Ishikawa (cell line): Measurements from ENCODE around the gene ACSL3.

ENCODE experiments used
- CEBPB ChIP-seq: IDR thresholded peaks from 2 replicates; pipeline ENCODE4 v1.6.1; 2012
- EGR1 ChIP-seq: IDR thresholded peaks from 2 replicates; pipeline ENCODE4 v1.6.1; 2012
- EP300 ChIP-seq: IDR thresholded peaks from 2 replicates; pipeline ENCODE4 v1.6.1; 2012; ENCODE audit warnings: borderline replicate concordance
- FOXM1 ChIP-seq: IDR thresholded peaks from 2 replicates; pipeline ENCODE4 v1.6.1; 2012; ENCODE audit warnings: low read depth, borderline replicate concordance
- NFIC ChIP-seq: IDR thresholded peaks from 2 replicates; pipeline ENCODE4 v1.6.1; 2012
- RAD21 ChIP-seq: IDR thresholded peaks from 2 replicates; pipeline ENCODE4 v1.6.1; 2012; ENCODE audit warnings: low read depth
- TEAD4 ChIP-seq: IDR thresholded peaks from 2 replicates; pipeline ENCODE4 v1.6.1; 2012
- YY1 ChIP-seq: IDR thresholded peaks from 2 replicates; pipeline ENCODE4 v1.6.1; 2012; ENCODE audit warnings: low read depth
- TF ChIP-seq, protein P1 (sequence below): IDR thresholded peaks from 2 replicates; pipeline ENCODE4 v1.6.1; 2012
- TF ChIP-seq, protein P2 (sequence below): IDR thresholded peaks from 2 replicates; pipeline ENCODE4 v1.6.1; 2012; ENCODE audit warnings: low read depth, mild to moderate bottlenecking

DNA sequence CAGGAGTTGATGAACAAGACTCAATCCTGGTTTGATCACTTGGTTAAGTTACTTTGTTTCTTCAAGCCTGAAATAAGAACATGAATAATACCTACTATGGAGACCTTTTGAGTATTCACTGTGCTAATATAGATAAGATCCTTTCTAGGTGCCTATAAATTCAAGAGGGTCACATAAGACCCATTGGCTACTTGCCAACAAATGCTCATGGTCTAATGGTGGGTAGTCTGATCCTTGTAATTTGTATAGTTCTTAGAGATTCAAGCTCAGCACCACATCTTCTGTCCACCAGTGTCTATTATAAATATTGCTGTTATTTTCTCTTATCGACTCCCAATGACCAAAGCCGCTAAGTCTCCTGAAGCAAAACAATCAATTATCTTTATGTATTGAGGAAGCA, 27.4 kb upstream of the ACSL3 start:
- TF ChIP-seq, protein P1, sequence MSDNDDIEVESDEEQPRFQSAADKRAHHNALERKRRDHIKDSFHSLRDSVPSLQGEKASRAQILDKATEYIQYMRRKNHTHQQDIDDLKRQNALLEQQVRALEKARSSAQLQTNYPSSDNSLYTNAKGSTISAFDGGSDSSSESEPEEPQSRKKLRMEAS = no peak
- TF ChIP-seq FOXM1 = no peak
- no peak for TF ChIP-seq YY1
- TF ChIP-seq NFIC = 0 out of 2 replicates have a peak, but pooled peaks have one; percentile 32
- TF ChIP-seq EGR1 = no peak
- TF ChIP-seq EP300 = no peak
- no peak for TF ChIP-seq CEBPB
- TF ChIP-seq, protein P2, sequence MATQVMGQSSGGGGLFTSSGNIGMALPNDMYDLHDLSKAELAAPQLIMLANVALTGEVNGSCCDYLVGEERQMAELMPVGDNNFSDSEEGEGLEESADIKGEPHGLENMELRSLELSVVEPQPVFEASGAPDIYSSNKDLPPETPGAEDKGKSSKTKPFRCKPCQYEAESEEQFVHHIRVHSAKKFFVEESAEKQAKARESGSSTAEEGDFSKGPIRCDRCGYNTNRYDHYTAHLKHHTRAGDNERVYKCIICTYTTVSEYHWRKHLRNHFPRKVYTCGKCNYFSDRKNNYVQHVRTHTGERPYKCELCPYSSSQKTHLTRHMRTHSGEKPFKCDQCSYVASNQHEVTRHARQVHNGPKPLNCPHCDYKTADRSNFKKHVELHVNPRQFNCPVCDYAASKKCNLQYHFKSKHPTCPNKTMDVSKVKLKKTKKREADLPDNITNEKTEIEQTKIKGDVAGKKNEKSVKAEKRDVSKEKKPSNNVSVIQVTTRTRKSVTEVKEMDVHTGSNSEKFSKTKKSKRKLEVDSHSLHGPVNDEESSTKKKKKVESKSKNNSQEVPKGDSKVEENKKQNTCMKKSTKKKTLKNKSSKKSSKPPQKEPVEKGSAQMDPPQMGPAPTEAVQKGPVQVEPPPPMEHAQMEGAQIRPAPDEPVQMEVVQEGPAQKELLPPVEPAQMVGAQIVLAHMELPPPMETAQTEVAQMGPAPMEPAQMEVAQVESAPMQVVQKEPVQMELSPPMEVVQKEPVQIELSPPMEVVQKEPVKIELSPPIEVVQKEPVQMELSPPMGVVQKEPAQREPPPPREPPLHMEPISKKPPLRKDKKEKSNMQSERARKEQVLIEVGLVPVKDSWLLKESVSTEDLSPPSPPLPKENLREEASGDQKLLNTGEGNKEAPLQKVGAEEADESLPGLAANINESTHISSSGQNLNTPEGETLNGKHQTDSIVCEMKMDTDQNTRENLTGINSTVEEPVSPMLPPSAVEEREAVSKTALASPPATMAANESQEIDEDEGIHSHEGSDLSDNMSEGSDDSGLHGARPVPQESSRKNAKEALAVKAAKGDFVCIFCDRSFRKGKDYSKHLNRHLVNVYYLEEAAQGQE = no peak
- TF ChIP-seq TEAD4 = no peak
- TF ChIP-seq RAD21 = no peak
